Ramos (cell line): ENCODE measurements around the gene SMIM28.

Experiments used
- in situ Hi-C: fragments of 300-500 bp; cut with MboI; formaldehyde crosslinking; loops from one replicate; pipeline ENCODE4 v1.14.3; 2022; ENCODE audit warnings: low sequenced_read_pairs; ENCODE audit not compliant: unreplicated experiment

SMIM28 gene

DNA sequence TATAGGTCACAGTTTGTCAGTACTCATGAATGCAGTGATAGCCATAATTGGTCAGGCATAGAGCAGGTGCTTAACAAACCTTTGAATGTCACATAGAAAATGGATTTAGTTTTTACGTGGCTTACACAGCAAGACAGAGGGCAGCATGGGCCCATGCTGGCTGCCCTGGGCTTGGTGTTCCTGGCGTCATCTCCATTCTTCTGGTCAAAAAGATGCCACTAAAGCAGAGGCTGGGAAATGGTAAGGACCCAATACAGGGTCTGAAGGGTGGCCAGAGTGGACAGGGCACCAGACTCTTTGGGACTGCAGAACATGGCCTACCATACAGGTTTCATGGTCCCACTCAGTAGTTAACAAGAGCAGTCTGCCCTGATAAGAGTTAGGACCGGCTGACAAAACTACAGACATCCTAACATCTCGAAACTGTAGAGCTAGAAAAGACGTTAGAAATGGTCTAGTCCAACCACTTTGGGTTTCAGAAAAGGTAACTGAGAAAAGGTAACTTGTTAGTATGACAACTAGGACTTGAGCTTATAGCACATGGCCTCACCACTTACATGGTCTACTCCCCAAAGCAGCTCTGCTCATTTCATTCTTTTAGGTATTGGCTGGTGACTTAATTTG lies 48.9 kb downstream of the SMIM28 start:
- in situ Hi-C loops: no loop called here

DNA sequence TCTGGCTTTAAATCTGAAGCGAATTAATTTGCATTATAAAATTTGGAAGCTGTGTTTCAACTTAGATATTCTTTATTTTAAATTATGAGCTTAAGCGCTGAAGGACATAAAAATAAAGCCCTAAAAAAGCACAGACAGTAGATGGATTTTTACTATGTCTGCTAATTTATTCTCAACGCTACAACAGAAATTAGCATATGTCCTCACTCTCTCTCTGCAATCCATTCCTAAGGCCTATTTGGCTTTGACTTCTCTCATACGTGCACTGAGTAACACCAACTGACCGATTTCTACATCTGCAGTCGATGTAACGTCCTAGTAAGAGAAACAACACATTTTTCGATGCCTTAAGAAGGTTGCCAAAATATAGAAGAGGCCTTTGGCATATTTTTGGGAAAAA lies 50.0 kb downstream of the SMIM28 start:
- in situ Hi-C loops: no loop called here

DNA sequence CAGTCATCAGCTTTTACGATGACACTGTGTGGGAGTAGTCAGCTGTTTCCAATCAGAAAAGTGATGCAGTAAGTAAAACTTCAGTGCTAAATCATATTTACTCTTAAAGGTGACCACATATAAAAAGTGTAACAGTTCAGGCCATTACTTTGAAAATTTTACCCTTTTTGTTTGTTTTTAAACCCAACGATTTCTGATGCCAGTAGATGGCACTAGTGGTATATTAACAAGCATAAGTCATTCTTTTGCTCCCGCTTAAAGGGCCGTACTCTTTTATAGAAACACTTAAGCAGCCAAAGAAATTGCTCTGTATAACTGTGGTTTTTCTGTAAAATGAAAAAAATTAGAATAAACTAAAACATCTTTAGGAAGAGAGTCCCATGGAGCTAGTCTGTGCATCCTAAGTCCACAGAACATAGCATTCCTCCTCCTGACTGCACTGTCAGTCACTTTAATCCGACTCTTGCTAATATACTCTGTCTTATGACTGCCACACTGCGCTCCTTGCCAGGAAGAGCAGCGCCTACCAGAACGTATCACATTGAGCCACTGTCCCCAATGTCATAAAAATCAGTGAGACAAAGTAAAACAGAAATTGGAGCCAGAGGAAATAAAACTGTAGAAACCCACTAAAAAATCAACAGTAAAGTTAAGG lies 51.4 kb downstream of the SMIM28 start:
- in situ Hi-C loops: no loop called here

DNA sequence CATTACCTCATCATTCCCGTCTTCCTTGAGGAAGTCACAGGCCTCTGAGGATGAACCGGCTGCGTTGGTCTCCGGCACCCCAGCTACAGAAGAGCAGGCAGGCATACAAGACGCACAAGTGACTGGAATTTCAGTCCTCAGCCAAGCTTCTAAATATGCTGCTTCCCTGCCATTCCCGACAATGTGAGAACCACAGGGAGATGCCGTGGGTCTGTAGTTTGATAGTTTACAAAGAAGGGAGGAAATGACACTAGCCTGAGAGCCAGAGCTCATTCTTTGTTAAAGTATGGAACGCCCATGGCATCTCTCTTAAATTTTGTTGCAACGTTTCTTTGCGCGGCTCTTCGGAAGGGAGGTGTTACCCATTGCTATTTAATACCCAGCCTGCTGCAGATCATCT lies 52.1 kb downstream of the SMIM28 start:
- in situ Hi-C loops: loop anchor here (5.0 kb wide), 1 partner anchor 88 kb away; no protein-coding TSS in a partner anchor

DNA sequence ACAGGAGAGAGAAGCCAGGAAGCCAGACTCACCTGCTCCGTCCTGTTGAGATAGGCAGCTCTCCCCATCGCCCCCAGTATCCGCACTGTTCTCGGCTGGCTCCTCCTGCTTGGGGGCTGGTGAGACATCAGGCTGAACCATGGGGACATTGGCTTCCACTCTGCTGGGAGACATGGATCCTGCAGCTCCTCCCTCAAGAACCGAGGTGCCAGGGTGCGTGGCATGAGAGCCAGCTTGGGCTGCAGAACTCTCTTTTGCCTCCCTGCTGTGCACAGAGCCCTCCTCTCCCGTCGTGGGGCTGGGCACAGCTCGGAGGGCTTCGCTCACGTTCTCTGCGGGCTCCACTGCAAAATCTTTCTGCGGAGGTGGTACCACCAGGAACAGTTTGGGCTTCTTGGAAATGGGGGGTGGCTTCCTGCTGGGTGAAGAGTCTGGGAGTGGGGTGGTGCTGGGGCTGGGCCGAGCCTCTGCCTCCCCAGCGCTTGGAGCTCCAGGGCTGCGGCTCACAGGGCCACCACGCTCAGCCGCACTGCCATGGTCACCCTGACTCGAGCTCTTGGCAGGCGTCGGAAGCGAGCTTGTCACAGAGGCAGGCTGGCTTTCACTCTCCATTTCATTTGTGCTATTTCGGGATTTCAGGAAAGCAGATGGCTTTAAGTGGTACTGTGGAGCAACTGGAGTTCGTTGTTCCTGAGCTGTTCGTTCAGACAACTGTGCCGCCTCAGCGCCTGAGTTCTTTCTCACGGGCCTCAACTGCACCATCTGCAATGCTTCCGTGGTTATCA lies 52.8 kb downstream of the SMIM28 start:
- in situ Hi-C loops: loop anchor here (5.0 kb wide), 1 partner anchor 87 kb away; no protein-coding TSS in a partner anchor

DNA sequence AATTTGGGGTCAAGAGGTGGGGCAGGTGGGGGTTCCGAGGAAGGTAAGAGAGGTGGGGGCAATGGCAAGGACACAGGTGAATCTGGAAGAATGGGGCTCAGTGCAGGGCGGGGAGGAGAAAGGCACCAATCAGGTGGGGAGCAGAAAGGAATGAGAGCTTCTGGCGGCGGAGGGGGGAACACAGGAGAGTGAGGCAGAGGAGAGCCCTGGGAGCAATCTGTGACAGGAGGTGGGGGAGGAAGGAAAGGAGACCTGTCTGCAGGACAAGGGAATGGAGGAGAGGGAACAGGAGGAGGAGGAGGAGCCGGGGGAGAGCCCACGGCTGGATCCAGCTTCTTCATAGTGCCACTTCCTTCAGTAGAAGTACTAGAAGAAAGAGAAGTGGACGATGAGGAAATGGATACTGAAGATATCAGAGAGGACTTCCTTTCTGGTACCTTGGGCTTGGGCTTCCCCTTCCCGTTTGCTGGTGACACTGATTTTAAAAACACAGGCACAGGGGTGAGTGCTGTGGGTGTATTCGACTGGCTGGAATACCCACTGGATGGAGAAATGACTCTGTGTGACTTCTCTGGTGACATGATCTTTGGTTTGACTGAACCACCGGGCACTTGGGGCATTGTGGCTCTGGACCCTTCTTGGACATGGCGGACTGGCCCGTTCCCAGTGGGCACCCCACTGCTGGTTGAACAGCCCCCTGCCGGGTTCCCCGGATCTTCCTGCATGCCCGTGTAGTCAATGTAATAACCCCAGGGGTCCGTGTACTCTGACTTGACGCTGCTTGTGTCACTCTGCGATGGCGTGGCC lies 53.8 kb downstream of the SMIM28 start:
- in situ Hi-C loops: loop anchor here (5.0 kb wide), 1 partner anchor 86 kb away; no protein-coding TSS in a partner anchor

DNA sequence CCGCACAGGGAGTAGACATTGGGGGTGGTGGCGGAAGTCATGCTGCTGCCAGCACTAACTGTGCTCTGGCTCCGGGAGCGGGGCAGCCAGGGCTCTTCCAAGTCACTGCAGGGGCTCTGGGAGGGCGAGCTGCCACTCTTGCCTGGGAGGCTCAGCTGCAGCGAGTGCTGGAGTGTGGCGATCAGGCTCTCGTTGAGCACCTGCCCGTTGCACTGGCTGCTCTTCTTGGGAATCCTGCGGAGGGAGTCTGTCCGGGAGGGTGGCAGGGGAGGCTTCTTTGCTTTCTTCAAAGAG lies 54.3 kb downstream of the SMIM28 start:
- in situ Hi-C loops: loop anchor here (5.0 kb wide), 1 partner anchor 85 kb away; no protein-coding TSS in a partner anchor
